Activated CD8-positive, alpha-beta memory T cell treated with anti-CD3 and anti-CD28 coated beads, Interleukin-2, amount 50 U/mL, for 48 hours (primary cell): ENCODE measurements around the gene SVIL.
"Not testable (repeated sequence)": the region's sequence is repeated elsewhere in the genome, so short reads cannot be mapped to it uniquely, and the experiment has no call there.

Source experiments
- DNase-seq: peaks from one replicate; pipeline ENCODE4 v3.0.0-alpha.2; 2020

Gene SVIL

DNA sequence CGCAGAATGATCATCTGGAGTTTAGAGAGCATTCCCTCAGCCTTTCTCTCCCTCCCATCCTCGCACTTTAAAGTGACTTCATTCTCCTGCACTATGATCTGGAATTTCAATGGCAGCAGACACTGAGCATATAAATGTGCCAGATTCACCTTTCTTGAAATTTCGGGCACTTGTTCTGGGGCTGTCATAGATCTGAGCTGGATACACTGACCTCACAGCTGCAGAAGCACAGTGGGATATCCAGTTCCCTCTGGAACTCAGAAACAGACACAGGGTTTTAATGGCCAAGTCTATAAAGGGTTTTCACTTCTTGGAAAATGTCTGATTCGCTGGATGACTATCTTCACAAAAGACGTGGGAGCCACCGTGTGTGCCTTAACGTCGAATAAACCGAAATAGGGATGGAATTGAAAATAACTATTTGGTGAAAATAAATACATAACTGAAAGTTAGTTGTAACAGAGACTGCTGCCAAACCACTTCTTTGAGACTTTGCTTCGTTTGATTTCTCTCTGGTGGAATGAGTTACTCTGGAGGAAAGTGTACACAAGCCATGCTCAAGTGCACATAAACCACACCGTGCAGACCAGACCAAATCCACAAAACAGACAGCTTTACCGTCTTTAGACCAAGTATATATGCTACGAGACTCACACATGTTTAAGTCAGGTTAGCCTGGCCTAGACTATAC is 126.1 kb downstream of the SVIL start:
- no peak for DNase-seq

DNA sequence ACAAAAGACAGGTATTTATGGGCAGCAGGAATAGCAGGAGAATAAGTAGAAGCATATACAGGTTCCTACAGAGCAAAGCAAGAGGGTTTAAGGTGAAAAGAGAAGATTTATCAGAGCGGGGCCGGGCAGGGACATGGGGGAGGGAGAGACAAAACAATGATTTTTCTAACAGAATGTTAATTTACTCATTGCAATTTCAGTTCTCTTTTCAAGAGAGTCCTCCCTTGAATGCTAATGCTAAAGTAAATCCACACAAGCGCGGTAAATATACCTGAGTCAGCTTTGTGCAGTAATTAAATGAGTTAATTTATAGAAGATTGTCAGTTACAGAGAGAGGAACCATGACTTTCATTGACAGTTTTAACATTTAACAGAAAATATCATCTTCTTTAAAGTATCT is 127.0 kb downstream of the SVIL start:
- DNase-seq: not testable (repeated sequence)

GRCh38 chr10:29506324-29506921 is 128.3 kb downstream of the SVIL start:
- DNase-seq: not testable (repeated sequence)

GRCh38 chr10:29502351-29502750 is 132.4 kb downstream of the SVIL start:
- DNase-seq: no peak

GRCh38 chr10:29501692-29502091 is 133.1 kb downstream of the SVIL start:
- DNase-seq: no peak

DNA sequence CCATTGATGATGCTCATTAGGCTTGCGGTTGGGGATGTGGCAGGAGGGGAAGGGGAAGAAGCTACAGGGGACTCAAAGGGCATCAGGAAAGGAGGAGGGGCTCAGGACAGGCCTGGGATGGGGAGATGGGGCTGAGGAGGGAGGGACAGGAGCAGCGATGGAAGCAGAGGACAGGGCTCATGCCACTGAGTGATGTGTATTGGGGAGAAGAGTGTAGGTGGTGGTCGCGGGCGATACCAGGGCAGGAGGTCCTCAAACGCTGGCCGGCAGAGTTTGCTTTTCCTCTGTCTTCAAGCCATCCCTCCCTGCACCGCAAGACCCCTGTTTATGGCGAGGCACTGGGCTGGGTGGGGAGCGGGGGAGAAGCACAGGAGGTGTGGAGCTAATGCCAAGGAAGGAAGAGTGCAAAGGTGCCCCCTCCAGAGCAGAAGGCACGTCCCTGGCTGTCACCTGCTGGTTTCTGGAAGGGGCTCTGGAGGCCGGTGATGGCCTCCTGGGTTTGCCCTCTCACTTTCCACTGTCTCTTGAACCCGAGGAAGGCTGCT is 134.7 kb downstream of the SVIL start:
- no peak for DNase-seq

DNA sequence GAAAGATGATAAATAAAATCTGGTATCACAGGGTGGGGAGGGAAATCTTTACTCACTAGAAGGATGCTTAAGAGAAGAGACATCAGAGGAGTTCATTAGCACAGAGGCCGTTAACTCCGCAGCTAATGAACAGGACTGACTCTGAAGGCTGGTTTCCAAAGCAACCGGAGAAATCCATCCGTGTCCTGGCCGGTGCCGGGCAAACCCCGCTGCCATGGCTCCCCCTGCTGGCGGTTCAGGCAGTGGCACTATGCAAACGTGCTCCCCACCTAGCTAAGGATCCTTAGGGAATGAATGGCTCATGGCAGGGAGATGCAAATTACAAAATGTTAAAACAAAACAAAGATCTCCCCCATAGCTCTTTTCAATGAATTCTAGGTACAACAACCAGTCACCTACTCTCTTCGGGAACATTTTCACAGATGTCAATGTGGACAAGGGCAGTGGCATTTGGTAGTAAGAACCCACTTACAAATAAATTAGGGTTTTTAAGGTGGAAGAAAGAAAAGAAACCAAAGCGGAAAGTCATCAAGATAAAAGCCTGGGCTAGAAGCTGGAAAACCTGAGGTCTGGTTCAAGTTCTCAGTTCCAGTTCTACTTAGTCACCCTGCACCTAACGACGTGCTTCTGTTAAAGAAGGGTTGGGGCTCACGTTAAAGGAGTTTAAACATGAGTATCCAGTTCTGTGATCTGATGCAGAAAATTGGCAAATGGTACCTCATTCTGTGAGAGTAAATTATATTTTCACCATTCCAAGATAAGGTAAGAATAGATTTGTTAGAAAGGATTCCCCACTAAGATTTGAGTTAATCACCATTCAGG is 138.2 kb downstream of the SVIL start:
- DNase-seq: peak; percentile 91

DNA sequence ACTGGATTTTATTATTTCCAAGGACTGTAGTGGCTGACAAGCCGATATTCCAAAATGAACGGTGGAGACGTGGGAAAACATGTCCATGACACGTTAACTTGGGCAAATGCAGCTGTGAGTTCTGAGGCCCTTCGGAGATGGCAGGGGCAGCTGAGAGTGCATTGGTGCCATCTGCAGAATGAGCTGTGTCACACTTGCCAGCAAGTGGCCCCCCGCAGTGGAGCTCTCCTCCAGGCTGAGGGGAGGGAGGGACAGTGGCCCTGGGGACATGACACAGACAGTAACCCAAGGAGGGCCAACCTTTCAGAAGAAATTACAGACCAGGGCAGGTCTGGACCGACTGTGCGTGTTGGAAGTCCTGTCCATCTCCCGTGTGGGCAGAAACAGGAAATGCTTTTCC is 139.4 kb downstream of the SVIL start:
- DNase-seq: no peak

- DNase-seq: no peak
These were observed 141.1 kb downstream of the SVIL start for GRCh38 chr10:29493697-29494096.

DNA sequence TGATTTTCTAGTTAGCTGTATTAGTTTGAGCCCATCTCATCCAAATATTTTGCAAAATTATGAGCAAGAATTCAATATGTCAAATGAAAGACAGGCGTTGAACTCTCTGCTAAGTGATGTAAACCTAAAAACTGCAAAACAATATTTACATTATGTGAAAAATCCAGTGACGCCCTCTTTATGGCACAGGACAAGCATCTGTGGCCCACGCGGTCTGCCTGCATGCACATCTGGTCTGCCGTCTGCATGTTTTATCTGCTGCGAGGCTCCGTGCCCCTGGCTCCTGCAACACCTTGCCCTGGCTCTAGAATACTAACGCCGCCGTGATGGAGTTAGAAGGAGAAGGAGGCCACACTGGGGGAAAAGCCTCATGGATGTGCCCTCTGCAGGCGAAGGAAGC is 142.0 kb downstream of the SVIL start:
- no peak for DNase-seq

DNA sequence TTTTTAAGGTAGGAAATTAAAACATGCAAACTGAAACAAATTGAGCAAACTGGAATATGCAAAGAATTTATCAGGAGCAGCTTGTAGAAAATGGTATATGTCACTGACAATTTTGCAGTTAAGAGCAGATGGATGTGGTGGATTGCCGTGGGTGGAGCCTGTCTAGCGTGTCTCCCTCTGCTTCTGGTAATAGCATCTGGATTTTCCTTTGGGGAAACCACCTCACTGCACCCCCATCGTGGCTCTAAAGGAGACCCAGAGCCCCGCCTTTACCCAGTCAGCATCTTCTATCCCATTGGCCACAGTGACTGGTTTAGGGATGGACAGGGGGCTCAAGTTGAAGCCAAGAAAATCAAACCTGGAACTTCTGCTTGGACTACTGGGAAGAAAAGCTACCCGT is 142.9 kb downstream of the SVIL start:
- DNase-seq: no peak

DNA sequence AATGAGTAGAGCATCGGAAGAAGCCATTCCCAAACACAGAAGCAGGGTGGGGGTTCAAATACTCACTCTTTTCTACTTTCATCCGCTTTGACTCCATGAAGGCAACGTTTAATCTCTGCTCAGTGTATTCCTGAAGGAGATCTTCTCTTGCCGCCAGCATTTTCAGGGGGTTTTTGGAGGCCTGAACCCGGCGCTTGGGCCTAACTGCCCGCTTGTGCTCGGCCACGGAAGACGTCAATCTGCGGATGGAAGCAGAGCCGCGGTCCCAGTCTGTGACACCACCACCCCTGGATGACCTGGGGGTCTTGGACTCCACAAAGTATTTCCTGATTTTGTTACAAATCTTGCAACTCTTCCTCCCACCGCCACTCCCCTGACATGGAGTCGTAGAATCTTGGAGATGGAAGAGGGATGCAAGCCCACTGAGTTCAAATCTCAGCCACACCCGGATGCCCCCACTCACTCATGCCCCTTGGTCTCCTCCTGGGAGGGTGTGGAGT is 143.9 kb downstream of the SVIL start:
- not testable (repeated sequence) for DNase-seq

- not testable (repeated sequence) for DNase-seq
These were observed 146.3 kb downstream of the SVIL start for GRCh38 chr10:29488471-29488870.

- DNase-seq: not testable (repeated sequence)
These were observed 146.9 kb downstream of the SVIL start for GRCh38 chr10:29487884-29488266.

DNA sequence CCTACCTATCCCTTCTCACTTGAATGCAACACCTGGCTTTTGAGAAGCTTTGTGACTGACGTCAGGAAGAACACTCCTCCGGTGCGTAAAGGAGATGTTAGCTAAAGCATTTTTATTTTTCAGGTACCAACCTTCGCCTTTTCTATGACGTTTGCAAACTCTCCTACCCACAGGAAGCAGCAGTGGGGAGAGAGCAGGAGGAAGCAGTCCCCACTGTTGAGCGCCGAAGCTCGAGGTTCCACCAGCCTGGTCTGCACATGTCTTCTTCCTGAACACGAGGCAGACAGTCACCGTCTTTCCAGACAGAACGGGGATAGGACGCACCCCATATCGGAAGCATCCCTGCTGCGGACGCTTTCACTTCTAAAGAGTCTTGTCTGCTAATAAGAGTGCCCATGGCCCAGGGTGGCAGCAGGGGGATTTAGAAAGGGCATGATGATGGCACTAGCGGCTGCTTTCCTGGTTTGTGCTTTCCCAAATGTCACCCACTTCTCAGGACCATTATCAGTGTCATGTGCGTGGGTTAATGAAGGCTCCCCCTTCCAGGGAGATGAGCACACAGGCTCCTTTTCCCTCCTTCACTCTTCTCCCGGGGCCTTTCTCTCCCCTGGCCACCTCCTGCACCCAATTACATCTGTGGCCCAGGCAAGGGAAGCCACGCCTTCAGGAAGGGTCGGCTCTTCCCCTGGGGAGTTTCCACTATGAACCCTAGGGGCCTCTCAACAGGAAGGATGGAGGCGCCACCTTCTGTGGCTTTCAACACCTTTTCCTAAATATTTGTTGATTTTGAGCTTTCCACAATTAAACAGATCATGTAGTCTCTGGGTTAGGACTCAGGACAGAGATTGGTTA is 147.5 kb downstream of the SVIL start:
- not testable (repeated sequence) for DNase-seq

DNA sequence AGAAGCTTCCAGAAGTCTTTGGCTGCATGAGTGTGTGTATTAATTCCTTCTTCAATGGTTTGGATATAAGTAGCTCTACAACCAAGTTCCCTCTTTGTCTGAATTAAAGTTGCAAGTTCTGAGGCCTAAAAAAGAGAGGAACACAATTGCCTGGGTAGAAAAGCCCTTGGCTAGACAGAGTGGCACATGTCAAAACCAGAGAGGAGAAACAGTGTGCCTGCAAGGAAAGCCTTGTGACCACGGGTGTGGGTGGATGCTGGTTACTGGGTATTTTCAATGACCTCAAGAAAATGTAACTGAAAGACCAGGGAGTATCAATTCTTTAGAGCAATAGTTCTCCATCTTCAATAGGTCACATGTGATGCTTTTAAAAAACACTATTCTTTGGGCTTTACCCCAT is 148.3 kb downstream of the SVIL start:
- DNase-seq: no peak

- not testable (repeated sequence) for DNase-seq
These were observed 150.1 kb downstream of the SVIL start for GRCh38 chr10:29484677-29485076.

DNA sequence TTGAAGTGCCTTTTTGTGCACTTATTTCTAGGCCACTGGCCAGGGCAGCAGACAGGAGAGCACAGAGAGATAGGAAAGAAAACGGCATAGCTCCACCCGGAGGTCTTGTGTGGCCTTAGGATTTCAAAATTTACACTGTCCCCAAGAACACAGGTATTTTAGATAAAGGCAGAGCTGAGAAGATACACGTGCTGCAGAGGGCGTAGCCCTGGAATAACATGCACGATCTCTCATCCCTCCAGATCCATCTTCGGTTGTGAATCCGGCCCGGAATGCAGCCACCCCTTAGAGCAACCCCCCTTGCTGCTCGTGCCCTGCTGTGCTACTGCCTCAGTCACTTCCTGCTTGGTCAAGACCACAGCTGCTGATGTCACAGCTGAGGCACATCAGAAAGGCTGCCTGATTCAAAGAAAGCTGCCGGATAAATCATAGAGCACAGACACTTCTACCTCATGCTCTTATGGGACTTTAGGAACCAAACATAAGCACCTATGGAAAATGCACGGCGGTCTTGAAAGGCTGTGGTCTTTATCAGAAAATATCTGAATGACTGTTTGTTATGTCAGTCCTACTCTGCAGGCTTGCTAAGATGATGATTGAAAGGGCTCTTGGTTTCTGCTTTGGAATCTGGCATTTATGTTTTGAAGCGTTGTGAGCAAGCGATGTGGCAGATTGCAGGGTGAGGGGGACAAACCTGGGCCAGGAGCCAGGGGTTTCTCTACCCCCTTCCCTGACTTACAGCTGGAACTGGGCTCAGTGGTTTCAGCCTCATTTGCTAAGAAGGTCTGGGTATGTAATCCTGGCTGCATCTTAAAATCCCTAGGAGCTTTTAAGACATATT is 152.0 kb downstream of the SVIL start:
- DNase-seq: peak; percentile 74

- no peak for DNase-seq
These were observed 152.8 kb downstream of the SVIL start for GRCh38 chr10:29481906-29482440.

- DNase-seq: no peak
These were observed 154.5 kb downstream of the SVIL start for GRCh38 chr10:29479981-29480954.
